SK-N-DZ (cell line): ENCODE results near the gene TTBK2. TPM values are rescaled to one million over a fixed set of nuclear protein-coding genes. Genes with fewer than 3 reads are reported as not detected.
"Not testable (repeated sequence)": the region's sequence is repeated elsewhere in the genome, so short reads cannot be mapped to it uniquely, and the experiment has no call there.

ENCODE experiments used
- DNase-seq: peaks from one replicate; pipeline ENCODE4 v3.0.0-alpha.2; 2015; ENCODE audit warnings: low spot score
- polyA plus RNA-seq, 2 experiments: library from polyadenylated mRNA; depleted of rRNA; stranded (reverse); fragments of >200 nt; gene quantifications; 2 replicates each; pipeline ENCODE4 v1.2.3, GENCODE V29; 2014

TTBK2 gene
- 15.8 and 16.5 TPM in 2 replicates for polyA plus RNA-seq (2014; cell fraction: cytosol; rRNA removed)
- polyA plus RNA-seq (2014; cell fraction: nucleus; rRNA removed): 12.7 and 12.9 TPM in 2 replicates

GRCh38 chr15:42920519-42921341, at the start of gene TTBK2:
Gene TTBK2, minus strand, starts transcription at chr15:42920778. Its CDS starts 42,161 bp downstream, at chr15:42878617.
- DNase-seq: peak; percentile 99

GRCh38 chr15:42964476-42964875, 43.9 kb upstream of the TTBK2 start:
- DNase-seq: no peak

GRCh38 chr15:42955518-42955917, 34.9 kb upstream of the TTBK2 start:
- DNase-seq: no peak

- DNase-seq: no peak
Observed at GRCh38 chr15:42954291-42954690, 33.7 kb upstream of the TTBK2 start.

- DNase-seq: not testable (repeated sequence)
Observed at GRCh38 chr15:42948898-42949297, 28.3 kb upstream of the TTBK2 start.

GRCh38 chr15:42940527-42940926, 19.9 kb upstream of the TTBK2 start:
- no peak for DNase-seq

GRCh38 chr15:42939841-42940240, 19.3 kb upstream of the TTBK2 start:
- DNase-seq: no peak

- DNase-seq: no peak
Observed at GRCh38 chr15:42937143-42937542, 16.6 kb upstream of the TTBK2 start.

- DNase-seq: no peak
Observed at GRCh38 chr15:42933886-42934667, 13.5 kb upstream of the TTBK2 start.

- no peak for DNase-seq
Observed at GRCh38 chr15:42932833-42933515, 12.4 kb upstream of the TTBK2 start.

- no peak for DNase-seq
Observed at GRCh38 chr15:42931702-42932486, 11.3 kb upstream of the TTBK2 start.

- no peak for DNase-seq
Observed at GRCh38 chr15:42929306-42929848, 8.8 kb upstream of the TTBK2 start.

- no peak for DNase-seq
Observed at GRCh38 chr15:42921342-42921731, 759 bp upstream of the TTBK2 start.

- peak; percentile 35 for DNase-seq
Observed at GRCh38 chr15:42919799-42920518, 619 bp downstream of the TTBK2 start.

- no peak for DNase-seq
Observed at GRCh38 chr15:42919308-42919707, 1.3 kb downstream of the TTBK2 start.

- no peak for DNase-seq
Observed at GRCh38 chr15:42918047-42918446, 2.5 kb downstream of the TTBK2 start.

- DNase-seq: no peak
Observed at GRCh38 chr15:42915654-42916315, 4.8 kb downstream of the TTBK2 start.

GRCh38 chr15:42914728-42915497, 5.7 kb downstream of the TTBK2 start:
- no peak for DNase-seq

- no peak for DNase-seq
Observed at GRCh38 chr15:42911058-42911592, 9.5 kb downstream of the TTBK2 start.
